Endodermal cell (in vitro differentiated cells): ENCODE measurements around the gene CLCNKB. TPM values are rescaled to one million over a fixed set of nuclear protein-coding genes. Genes with fewer than 3 reads are reported as not detected.

Source experiments
- DNase-seq: peaks from one replicate; pipeline ENCODE4 v3.0.0-alpha.2; 2017
- H3K27ac ChIP-seq: 2 replicates; pipeline ENCODE4 v1.5.1; 2013; ENCODE audit warnings: mild to moderate bottlenecking, low read depth, low read length, moderate library complexity
- H3K27me3 ChIP-seq: 2 replicates; pipeline ENCODE4 v1.6.1; 2013; ENCODE audit warnings: mild to moderate bottlenecking, low read length, moderate library complexity; ENCODE audit not compliant: insufficient read depth, control insufficient read depth, poor library complexity, severe bottlenecking
- H3K36me3 ChIP-seq: 2 replicates; pipeline ENCODE4 v1.7.0; 2013; ENCODE audit warnings: mild to moderate bottlenecking, low read length, moderate library complexity; ENCODE audit not compliant: control insufficient read depth, insufficient read depth
- H3K4me1 ChIP-seq: one replicate; pipeline ENCODE4 v1.7.0; 2013; ENCODE audit warnings: low read length; ENCODE audit not compliant: control insufficient read depth, insufficient read depth
- H3K4me3 ChIP-seq: 2 replicates; pipeline ENCODE4 v1.5.1; 2013; ENCODE audit warnings: mild to moderate bottlenecking, low read length, moderate library complexity
- H3K9ac ChIP-seq: 2 replicates; pipeline ENCODE4 v1.6.1; 2013; ENCODE audit warnings: mild to moderate bottlenecking, low read length, moderate library complexity; ENCODE audit not compliant: poor library complexity, severe bottlenecking; ENCODE audit errors: extremely low read depth
- H3K9me3 ChIP-seq: 2 replicates; pipeline ENCODE4 v1.6.1; 2013; ENCODE audit warnings: mild to moderate bottlenecking, low read length, moderate library complexity; ENCODE audit not compliant: control insufficient read depth
- H3K27ac Mint-ChIP-seq: 2 replicates; pipeline ENCODE4 v1.8.0; 2020; ENCODE audit warnings: mixed read lengths
- H3K27me3 Mint-ChIP-seq: 2 replicates; pipeline ENCODE4 v1.8.0; 2021; ENCODE audit warnings: mild to moderate bottlenecking, mixed read lengths; ENCODE audit not compliant: insufficient read depth
- H3K36me3 Mint-ChIP-seq: 2 replicates; pipeline ENCODE4 v1.8.0; 2020; ENCODE audit warnings: low read depth, mixed read lengths
- H3K4me1 Mint-ChIP-seq: 2 replicates; pipeline ENCODE4 v1.8.0; 2020; ENCODE audit warnings: mixed read lengths
- H3K4me3 Mint-ChIP-seq: 2 replicates; pipeline ENCODE4 v1.8.0; 2020; ENCODE audit warnings: mild to moderate bottlenecking, moderate library complexity, mixed read lengths
- H3K9me3 Mint-ChIP-seq: 2 replicates; pipeline ENCODE4 v1.8.0; 2020; ENCODE audit warnings: mild to moderate bottlenecking, mixed read lengths
- CTCF ChIP-seq: fragments of 200-600 bp; sonication (generic); conservative IDR thresholded peaks from 2 replicates; pipeline ENCODE4 v1.5.0; 2021; ENCODE audit warnings: antibody characterized with exemption, mild to moderate bottlenecking
- WGBS, 2 experiments: methylation state at CpG; one replicate each; pipeline versions ENCODE4 v1.1.5 to v1.1.7; 2013; ENCODE audit warnings: missing lambda C conversion rate in 2 of 2, mixed read lengths in 1 of 2; ENCODE audit not compliant: insufficient coverage in 1 of 2, insufficient read length in 1 of 2; 5-methylcytosine and 5-hydroxymethylcytosine counted together
- total RNA-seq, 2 donors: library from RNA; stranded (reverse); fragmentation: NEBNext Ultra II Directional in 1 of 2; extraction: Animal tissue kit (Norgen Biotek cat#: 25700) in 1 of 2; gene quantifications; 2 replicates in 1 of 2; 3 replicates in 1 of 2; pipeline ENCODE4 v1.2.1, GENCODE V29; 2021

Gene CLCNKB
- total RNA-seq, 2 donors from 2014 or later: 3.6 to 3.7 TPM

- no peak for TF ChIP-seq CTCF
- Mint-ChIP-seq H3K36me3 (no peaks in the 10 kb centered on the region), H3K27me3 (peaks cover 1% of the 10 kb centered on the region), H3K9me3 (no peaks in the 10 kb centered on the region), H3K27ac (no peak overlapping the region), H3K4me3 (no peak overlapping the region), H3K4me1 (peaks cover 24% of the 10 kb centered on the region)
- no peak for DNase-seq
- H3K4me1 ChIP-seq: peaks cover 20% of the 10 kb centered on the region
- H3K27ac ChIP-seq: no peak overlapping the region
- H3K36me3 ChIP-seq: no peaks in the 10 kb centered on the region
- no peak overlapping the region for H3K4me3 ChIP-seq
- no peaks in the 10 kb centered on the region for H3K27me3 ChIP-seq
- WGBS, 2 experiments: 81% methylated on average over 5 of the region's 5 CpGs; no CpG with 5 or more reads in 1 of the 2 experiments
- H3K9me3 ChIP-seq: no peaks in the 10 kb centered on the region
- H3K9ac ChIP-seq: no peak overlapping the region
Observed at GRCh38 chr1:16083486-16083885, 39.9 kb downstream of the CLCNKB start.

GRCh38 chr1:16085522-16085921 lies 41.9 kb downstream of the CLCNKB start:
- no peak overlapping the region for H3K9ac ChIP-seq
- H3K27me3 Mint-ChIP-seq: no peaks in the 10 kb centered on the region
- no peak for TF ChIP-seq CTCF
- no peaks in the 10 kb centered on the region for H3K27me3 ChIP-seq
- H3K4me1 Mint-ChIP-seq: peaks cover 18% of the 10 kb centered on the region
- no peaks in the 10 kb centered on the region for H3K9me3 Mint-ChIP-seq
- H3K27ac ChIP-seq: no peak overlapping the region
- no peaks in the 10 kb centered on the region for H3K9me3 ChIP-seq
- H3K4me3 ChIP-seq: no peak overlapping the region
- no peak overlapping the region for H3K27ac Mint-ChIP-seq
- H3K4me1 ChIP-seq: peaks cover 14% of the 10 kb centered on the region
- no peak for DNase-seq
- H3K36me3 ChIP-seq: no peaks in the 10 kb centered on the region
- WGBS, 2 experiments: 92% methylated on average over 6 of the region's 6 CpGs; no CpG with 5 or more reads in 1 of the 2 experiments
- no peak overlapping the region for H3K4me3 Mint-ChIP-seq
- H3K36me3 Mint-ChIP-seq: no peaks in the 10 kb centered on the region

GRCh38 chr1:16087733-16088132 lies 44.2 kb downstream of the CLCNKB start:
- Histone ChIP-seq H3K27me3 (no peaks in the 10 kb centered on the region), H3K27ac (no peak overlapping the region), H3K4me3 (no peak overlapping the region), H3K4me1 (peaks cover 7% of the 10 kb centered on the region), H3K9ac (no peak overlapping the region), H3K9me3 (no peaks in the 10 kb centered on the region), H3K36me3 (no peaks in the 10 kb centered on the region)
- 91% methylated on average over 7 of the region's 7 CpGs; no CpG with 5 or more reads in 1 of the 2 experiments for WGBS, 2 experiments
- Mint-ChIP-seq H3K4me1 (peaks cover 9% of the 10 kb centered on the region), H3K9me3 (no peaks in the 10 kb centered on the region), H3K27me3 (no peaks in the 10 kb centered on the region), H3K27ac (no peak overlapping the region), H3K4me3 (no peak overlapping the region), H3K36me3 (no peaks in the 10 kb centered on the region)
- peak; percentile 47 for DNase-seq
- TF ChIP-seq CTCF: no peak
